Colonic mucosa (tissue), 4 donors: Measurements from ENCODE around the gene SLC25A19. TPM values are rescaled to one million over a fixed set of nuclear protein-coding genes. Genes with fewer than 3 reads are reported as not detected.
A peak's percentile ranks its signal among the peaks of the same experiment; 100 is the strongest.

Experiments used
- DNase-seq: peaks from one replicate; pipeline ENCODE4 v3.0.0-alpha.2; 2020
- H3K27ac ChIP-seq: fragments of 200-600 bp; one replicate; pipeline ENCODE4 v1.8.0; 2021
- H3K27me3 ChIP-seq: fragments of 200-600 bp; one replicate; pipeline ENCODE4 v1.8.0; 2021
- H3K36me3 ChIP-seq: fragments of 200-600 bp; one replicate; pipeline ENCODE4 v1.8.0; 2021
- H3K4me1 ChIP-seq: fragments of 200-600 bp; one replicate; pipeline ENCODE4 v1.8.0; 2021; ENCODE audit warnings: mild to moderate bottlenecking
- H3K4me3 ChIP-seq: fragments of 200-600 bp; one replicate; pipeline ENCODE4 v1.8.0; 2021
- H3K9ac ChIP-seq, 2 donors: one replicate each; pipeline ENCODE4 v1.7.0; 2013; ENCODE audit warnings: control low read depth in 2 of 2, low read depth in 2 of 2, low read length in 2 of 2
- H3K9me3 ChIP-seq: fragments of 200-600 bp; one replicate; pipeline ENCODE4 v1.8.0; 2021
- CTCF ChIP-seq: fragments of 200-600 bp; IDR thresholded peaks from one replicate; pipeline ENCODE4 v1.8.0; 2022; ENCODE audit warnings: antibody characterized with exemption, mild to moderate bottlenecking
- intact Hi-C: fragments of 100-400 bp; cut with DNase I; formaldehyde crosslinking; loops from one replicate; pipeline ENCODE4 v1.14.1; 2022
- total RNA-seq, 2 donors: library from RNA; stranded (reverse); fragmentation: NEBNext Ultra II Directional in 1 of 2; extraction: Animal tissue kit (Norgen Biotek cat#: 25700) in 1 of 2; gene quantifications; one replicate each; pipeline ENCODE4 v1.2.1, GENCODE V29; 2021
- donor health status: healthy.
- donor health status: DM: no; HTN: no; CAD: no.
- donor health status: DM: no; HTN: no; CAD: no.

SLC25A19 gene
- total RNA-seq, 2 donors from 2014 or later: 9.8 to 24.8 TPM

GRCh38 chr17:75231071-75231470 is 58.2 kb downstream of the SLC25A19 start:
- Histone ChIP-seq H3K4me1 (no peaks in the 10 kb centered on the region), H3K27me3 (no peaks in the 10 kb centered on the region), H3K9me3 (no peaks in the 10 kb centered on the region), H3K27ac (no peak overlapping the region), H3K9ac (no peak overlapping the region), H3K4me3 (no peak overlapping the region), H3K36me3 (no peaks in the 10 kb centered on the region)
- no peak for DNase-seq
- intact Hi-C loops: no loop called here
- TF ChIP-seq CTCF: no peak

DNA sequence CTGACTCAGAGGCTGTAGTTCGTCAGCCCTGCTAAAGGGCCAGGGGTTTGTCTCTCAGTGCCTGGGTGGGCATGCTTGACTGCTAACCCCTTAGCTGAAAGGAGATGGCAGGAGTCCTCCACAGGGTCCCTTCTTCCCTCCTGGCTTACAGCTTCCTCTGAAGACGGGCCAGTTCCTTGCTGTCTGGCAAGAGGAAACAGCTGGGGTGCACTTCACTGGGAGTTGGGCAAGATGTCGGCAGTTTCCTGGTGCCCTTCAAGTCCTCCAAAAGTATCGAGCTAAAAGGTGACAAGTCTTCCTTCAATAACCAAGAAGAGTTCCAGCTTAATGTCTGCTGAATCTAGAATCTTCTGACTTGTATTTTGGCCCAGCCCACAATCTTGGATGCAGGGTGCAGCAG is 60.4 kb downstream of the SLC25A19 start:
- no peak overlapping the region for H3K27ac ChIP-seq
- no peaks in the 10 kb centered on the region for H3K4me1 ChIP-seq
- DNase-seq: no peak
- no peak for TF ChIP-seq CTCF
- no peak overlapping the region for H3K4me3 ChIP-seq
- H3K9ac ChIP-seq: peak overlapping the region in 1 of 2 donors; percentile 36
- no peaks in the 10 kb centered on the region for H3K9me3 ChIP-seq
- no peaks in the 10 kb centered on the region for H3K27me3 ChIP-seq
- peaks cover 8% of the 10 kb centered on the region for H3K36me3 ChIP-seq
- intact Hi-C loops: no loop called here

- H3K9ac ChIP-seq: peak overlapping the region in 1 of 2 donors; percentile 36
- no peaks in the 10 kb centered on the region for H3K9me3 ChIP-seq
- no peak for DNase-seq
- H3K36me3 ChIP-seq: peaks cover 8% of the 10 kb centered on the region
- no peaks in the 10 kb centered on the region for H3K4me1 ChIP-seq
- no peak overlapping the region for H3K27ac ChIP-seq
- intact Hi-C loops: no loop called here
- no peak for TF ChIP-seq CTCF
- no peak overlapping the region for H3K4me3 ChIP-seq
- no peaks in the 10 kb centered on the region for H3K27me3 ChIP-seq
These were observed 60.9 kb downstream of the SLC25A19 start for GRCh38 chr17:75228305-75228704.

DNA sequence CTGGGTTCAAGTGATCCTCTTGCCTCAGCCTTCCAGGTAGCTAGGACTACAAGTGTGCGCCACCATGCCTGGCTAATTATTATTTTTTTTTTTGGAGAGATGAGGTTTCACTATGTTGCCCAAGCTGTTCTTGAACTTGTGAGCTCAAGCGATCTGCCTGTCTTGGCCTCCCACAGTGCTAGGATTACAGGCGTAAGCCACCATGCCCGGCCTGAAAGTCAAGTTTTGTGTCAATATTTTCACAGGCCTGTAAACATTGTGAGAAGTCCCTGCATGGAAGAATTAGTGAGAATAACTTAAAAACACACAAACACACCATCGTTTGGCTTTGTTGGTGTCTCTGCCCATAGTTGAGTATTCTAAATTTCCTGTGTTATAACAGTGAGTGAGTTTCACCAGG is 61.5 kb downstream of the SLC25A19 start:
- no peak overlapping the region for H3K4me3 ChIP-seq
- no peaks in the 10 kb centered on the region for H3K27me3 ChIP-seq
- no peak overlapping the region for H3K27ac ChIP-seq
- peaks cover 8% of the 10 kb centered on the region for H3K36me3 ChIP-seq
- TF ChIP-seq CTCF: no peak
- intact Hi-C loops: no loop called here
- H3K9ac ChIP-seq: no peak overlapping the region
- DNase-seq: no peak
- no peaks in the 10 kb centered on the region for H3K9me3 ChIP-seq
- H3K4me1 ChIP-seq: no peaks in the 10 kb centered on the region

- no peak for DNase-seq
- no peak overlapping the region for H3K27ac ChIP-seq
- H3K9me3 ChIP-seq: no peaks in the 10 kb centered on the region
- no peak for TF ChIP-seq CTCF
- H3K27me3 ChIP-seq: no peaks in the 10 kb centered on the region
- no peaks in the 10 kb centered on the region for H3K4me1 ChIP-seq
- intact Hi-C loops: no loop called here
- peaks cover 8% of the 10 kb centered on the region for H3K36me3 ChIP-seq
- H3K4me3 ChIP-seq: no peak overlapping the region
- no peak overlapping the region for H3K9ac ChIP-seq
These were observed 64.2 kb downstream of the SLC25A19 start for GRCh38 chr17:75225016-75225415.

Other genes starting within 250 kb of the SLC25A19 start
- 100 to 1,000 TPM; 302 to 371 TPM for gene ATP5PD, start 242.5 kb downstream of the SLC25A19 start, total RNA-seq
- gene KCTD2, start 242.2 kb downstream of the SLC25A19 start, total RNA-seq: 10 to 100 TPM; 14.8 to 18.1 TPM
- gene SLC16A5, start 201.5 kb downstream of the SLC25A19 start, total RNA-seq: 10 to 100 TPM; 19.4 to 50.1 TPM
- gene ARMC7, start 179.5 kb downstream of the SLC25A19 start, total RNA-seq: 10 to 100 TPM; 20.5 to 20.7 TPM
- gene NT5C, start 157.7 kb downstream of the SLC25A19 start, total RNA-seq: 10 to 100 TPM; 72.3 to 94.9 TPM
- gene JPT1, start 134.9 kb downstream of the SLC25A19 start, total RNA-seq: 100 to 1,000 TPM; 227 to 367 TPM
- gene SUMO2, start 106.5 kb downstream of the SLC25A19 start, total RNA-seq: 100 to 1,000 TPM; 298 to 319 TPM
- 10 to 100 TPM; 42.2 to 86.8 TPM for gene NUP85, start 83.8 kb downstream of the SLC25A19 start, total RNA-seq
- gene GGA3, start 27.8 kb downstream of the SLC25A19 start, total RNA-seq: 10 to 100 TPM; 32.5 to 48.4 TPM
- 100 to 1,000 TPM in 1 of 2 donors, 10 to 100 TPM in 1; 62.9 to 118 TPM for gene MRPS7, start 27.6 kb downstream of the SLC25A19 start, total RNA-seq
- gene MIF4GD, start 18.2 kb downstream of the SLC25A19 start, total RNA-seq: 10 to 100 TPM; 18.5 to 19.2 TPM
- 100 to 1,000 TPM; 117 to 126 TPM for gene GRB2, start 116.2 kb upstream of the SLC25A19 start, total RNA-seq
- 10 to 100 TPM; 88.3 to 95.7 TPM for gene TMEM94, start 167.2 kb upstream of the SLC25A19 start, total RNA-seq
- 10 to 100 TPM; 26.5 to 28.6 TPM for gene CASKIN2, start 226.1 kb upstream of the SLC25A19 start, total RNA-seq
- gene TSEN54, start 227.1 kb upstream of the SLC25A19 start, total RNA-seq: 10 to 100 TPM; 29.7 to 50.7 TPM
- gene LLGL2, start 236.3 kb upstream of the SLC25A19 start, total RNA-seq: 100 to 1,000 TPM; 401 to 497 TPM